Uterus (tissue), 4 donors: Measurements from ENCODE around the gene MSL1. TPM values are rescaled to one million over a fixed set of nuclear protein-coding genes. Genes with fewer than 3 reads are reported as not detected.

Source experiments
- DNase-seq, 2 donors: peaks; one replicate each; pipeline ENCODE4 v3.0.0-alpha.2; 2019 to 2020
- H3K27ac ChIP-seq, 2 donors: fragments of 200-600 bp; sonication (generic); 1 replicate in 1 of 2; 2 replicates in 1 of 2; pipeline ENCODE4 v1.5.1; 2016 to 2018
- H3K27me3 ChIP-seq, 2 donors: fragments of 200-600 bp; sonication (generic); one replicate each; pipeline ENCODE4 v1.5.1; 2018 to 2019; ENCODE audit warnings: control low read depth in 1 of 2
- H3K36me3 ChIP-seq, 2 donors: fragments of 200-600 bp; sonication (generic); one replicate each; pipeline ENCODE4 v1.5.1; 2019; ENCODE audit warnings: control low read depth in 1 of 2
- H3K4me1 ChIP-seq, 2 donors: fragments of 200-600 bp; sonication (generic); one replicate each; pipeline ENCODE4 v1.5.1; 2018 to 2019; ENCODE audit warnings: control low read depth in 1 of 2
- H3K4me3 ChIP-seq, 2 donors: fragments of 200-600 bp; sonication (generic); 1 replicate in 1 of 2; 2 replicates in 1 of 2; pipeline ENCODE4 v1.5.1; 2018 to 2019; ENCODE audit warnings: mild to moderate bottlenecking in 1 of 2
- H3K9me3 ChIP-seq, 2 donors: fragments of 200-600 bp; sonication (generic); one replicate each; pipeline ENCODE4 v1.5.1; 2019; ENCODE audit warnings: control low read depth in 1 of 2
- POLR2A ChIP-seq, 2 donors: fragments of 450-650 bp; IDR thresholded peaks; one replicate each; pipeline ENCODE4 v1.6.1; 2016; ENCODE audit warnings: antibody characterized with exemption in 2 of 2, mild to moderate bottlenecking in 1 of 2, moderate library complexity in 1 of 2
- intact Hi-C: fragments of 100-400 bp; cut with DNase I; formaldehyde crosslinking; loops from one replicate; pipeline ENCODE4 v1.15.1; 2023; ENCODE audit warnings: low total_unique reads
- total RNA-seq, 4 donors: library from RNA; depleted of rRNA in 3 of 4; stranded (reverse); fragments of >200 nt in 3 of 4; gene quantifications; one replicate each; pipeline versions ENCODE4 v1.1.0 to v1.2.4, GENCODE V29; 2014 to 2023
- TF ChIP-seq, protein P1 (sequence below), 4 experiments: fragments of 200-600 bp in 2 of 4; fragments of 450-650 bp in 2 of 4; sonication (generic) in 2 of 4; IDR thresholded peaks; one replicate each; pipeline ENCODE4 v1.5.1; 2016 to 2019; ENCODE audit warnings: antibody characterized with exemption in 4 of 4, mild to moderate bottlenecking in 2 of 4, moderate library complexity in 1 of 4
- donor health status: DM: yes; HTN: yes; CAD: no.

The MSL1 gene
- total RNA-seq, 4 donors from 2014 or later = 51.0 to 151 (median 77.6) TPM

DNA sequence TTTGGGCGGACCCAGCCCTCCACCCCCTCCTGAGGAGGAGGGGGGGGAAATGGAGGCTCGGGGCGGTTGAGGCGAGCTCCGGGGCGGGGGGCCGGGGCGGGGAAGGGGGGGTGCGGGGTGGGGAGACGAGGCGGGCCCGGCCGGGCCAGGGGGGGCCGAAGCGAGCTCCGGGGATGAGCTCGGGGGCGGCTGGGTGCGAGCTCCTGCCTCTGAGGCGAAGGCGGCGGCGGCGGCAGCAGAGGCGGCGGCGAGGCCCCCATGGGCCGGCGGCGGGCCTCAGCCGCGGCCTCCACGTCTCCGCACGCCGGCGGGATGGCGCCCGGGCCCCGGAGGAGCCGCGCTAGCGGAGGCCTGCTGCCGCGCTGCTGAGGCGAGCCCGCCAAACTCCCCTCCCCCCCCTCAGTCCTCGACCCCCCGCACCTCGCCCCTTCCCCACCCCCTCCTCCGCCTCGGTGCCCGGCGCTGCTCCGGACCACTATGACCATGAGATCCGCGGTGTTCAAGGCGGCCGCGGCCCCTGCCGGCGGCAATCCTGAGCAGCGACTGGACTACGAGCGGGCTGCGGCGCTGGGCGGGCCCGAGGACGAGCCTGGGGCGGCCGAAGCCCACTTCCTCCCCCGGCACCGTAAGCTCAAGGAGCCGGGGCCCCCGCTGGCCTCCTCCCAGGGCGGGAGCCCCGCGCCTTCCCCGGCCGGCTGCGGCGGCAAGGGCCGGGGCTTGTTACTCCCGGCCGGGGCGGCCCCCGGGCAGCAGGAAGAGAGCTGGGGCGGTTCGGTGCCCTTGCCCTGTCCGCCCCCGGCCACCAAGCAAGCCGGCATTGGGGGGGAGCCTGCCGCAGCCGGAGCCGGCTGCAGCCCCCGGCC is 596 bp downstream of the MSL1 start:
- peak overlapping the region; percentile 99 for H3K27ac ChIP-seq
- H3K36me3 ChIP-seq = no peaks in the 10 kb centered on the region
- H3K27me3 ChIP-seq = no peaks in the 10 kb centered on the region
- intact Hi-C loops = no loop called here
- no peaks in the 10 kb centered on the region for H3K9me3 ChIP-seq
- DNase-seq = peak; percentile 56 to 69
- TF ChIP-seq, protein P1, sequence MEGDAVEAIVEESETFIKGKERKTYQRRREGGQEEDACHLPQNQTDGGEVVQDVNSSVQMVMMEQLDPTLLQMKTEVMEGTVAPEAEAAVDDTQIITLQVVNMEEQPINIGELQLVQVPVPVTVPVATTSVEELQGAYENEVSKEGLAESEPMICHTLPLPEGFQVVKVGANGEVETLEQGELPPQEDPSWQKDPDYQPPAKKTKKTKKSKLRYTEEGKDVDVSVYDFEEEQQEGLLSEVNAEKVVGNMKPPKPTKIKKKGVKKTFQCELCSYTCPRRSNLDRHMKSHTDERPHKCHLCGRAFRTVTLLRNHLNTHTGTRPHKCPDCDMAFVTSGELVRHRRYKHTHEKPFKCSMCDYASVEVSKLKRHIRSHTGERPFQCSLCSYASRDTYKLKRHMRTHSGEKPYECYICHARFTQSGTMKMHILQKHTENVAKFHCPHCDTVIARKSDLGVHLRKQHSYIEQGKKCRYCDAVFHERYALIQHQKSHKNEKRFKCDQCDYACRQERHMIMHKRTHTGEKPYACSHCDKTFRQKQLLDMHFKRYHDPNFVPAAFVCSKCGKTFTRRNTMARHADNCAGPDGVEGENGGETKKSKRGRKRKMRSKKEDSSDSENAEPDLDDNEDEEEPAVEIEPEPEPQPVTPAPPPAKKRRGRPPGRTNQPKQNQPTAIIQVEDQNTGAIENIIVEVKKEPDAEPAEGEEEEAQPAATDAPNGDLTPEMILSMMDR (IDR thresholded peaks at IDR 0.05) = peak in 3 of 4 experiments; percentile 7 to 39 (median 29)
- no peak for TF ChIP-seq POLR2A (IDR thresholded peaks at IDR 0.05)
- H3K4me1 ChIP-seq = no peaks in the 10 kb centered on the region
- H3K4me3 ChIP-seq = peak overlapping the region; percentile 74 to 85

DNA sequence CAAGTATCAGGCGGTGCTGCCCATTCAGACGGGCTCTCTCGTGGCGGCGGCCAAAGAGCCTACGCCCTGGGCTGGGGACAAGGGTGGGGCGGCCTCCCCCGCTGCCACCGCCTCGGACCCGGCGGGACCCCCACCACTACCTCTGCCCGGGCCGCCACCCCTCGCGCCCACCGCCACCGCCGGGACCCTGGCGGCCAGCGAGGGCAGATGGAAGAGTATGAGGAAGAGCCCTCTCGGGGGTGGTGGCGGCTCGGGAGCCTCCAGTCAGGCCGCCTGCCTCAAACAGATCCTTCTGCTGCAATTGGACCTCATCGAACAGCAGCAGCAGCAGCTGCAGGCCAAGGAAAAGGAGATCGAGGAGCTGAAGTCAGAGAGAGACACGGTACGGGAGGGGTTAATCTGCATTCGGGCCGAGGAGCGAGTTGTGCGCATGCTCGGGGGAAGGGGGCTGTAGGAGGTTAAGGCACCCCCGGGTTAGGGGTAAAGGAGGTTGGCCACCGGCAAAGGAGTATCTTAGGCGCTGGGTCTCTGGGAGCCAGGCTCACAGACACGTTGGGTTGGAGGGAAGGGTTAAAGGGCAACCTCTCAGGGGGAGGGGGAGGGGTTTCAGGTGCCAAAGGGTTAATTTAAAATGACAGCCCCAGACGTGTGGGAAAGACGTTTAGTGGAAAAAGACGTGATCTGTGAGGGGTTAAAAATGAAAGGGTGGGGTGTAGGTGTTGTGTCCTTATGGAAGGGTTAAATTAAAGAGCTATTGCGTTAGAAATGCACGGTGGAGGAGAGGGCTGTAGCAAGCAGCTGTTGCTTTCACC is 1.4 kb downstream of the MSL1 start:
- H3K4me1 ChIP-seq = no peaks in the 10 kb centered on the region
- H3K9me3 ChIP-seq = no peaks in the 10 kb centered on the region
- peak overlapping the region; percentile 99 for H3K27ac ChIP-seq
- TF ChIP-seq POLR2A (IDR thresholded peaks at IDR 0.05) = no peak
- TF ChIP-seq, protein P1 (IDR thresholded peaks at IDR 0.05) = no peak
- H3K36me3 ChIP-seq = no peaks in the 10 kb centered on the region
- DNase-seq = peak; percentile 52 to 60
- H3K27me3 ChIP-seq = no peaks in the 10 kb centered on the region
- intact Hi-C loops = no loop called here
- peak overlapping the region; percentile 74 to 85 for H3K4me3 ChIP-seq

DNA sequence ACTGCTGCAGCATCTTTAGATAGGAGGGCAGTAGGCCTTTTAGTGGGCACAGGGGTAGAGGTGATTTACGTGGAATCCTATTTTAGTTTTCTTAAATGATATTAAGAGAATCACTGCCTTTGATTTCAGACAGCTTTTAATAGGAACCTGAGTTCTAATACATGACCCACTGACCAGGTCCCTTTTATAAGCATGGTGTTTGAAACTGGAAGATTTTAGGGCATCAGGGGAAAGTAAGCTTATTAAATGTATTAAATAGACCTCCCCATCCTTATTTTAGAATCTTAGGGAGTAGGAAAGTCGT is 2.0 kb downstream of the MSL1 start:
- Histone ChIP-seq H3K4me3 (peak overlapping the region; percentile 74 to 85), H3K27me3 (no peaks in the 10 kb centered on the region), H3K36me3 (no peaks in the 10 kb centered on the region), H3K27ac (peak overlapping the region; percentile 99), H3K9me3 (no peaks in the 10 kb centered on the region), H3K4me1 (no peaks in the 10 kb centered on the region)
- intact Hi-C loops = no loop called here
- DNase-seq = no peak
- TF ChIP-seq, protein P1 (IDR thresholded peaks at IDR 0.05) = no peak
- no peak for TF ChIP-seq POLR2A (IDR thresholded peaks at IDR 0.05)

DNA sequence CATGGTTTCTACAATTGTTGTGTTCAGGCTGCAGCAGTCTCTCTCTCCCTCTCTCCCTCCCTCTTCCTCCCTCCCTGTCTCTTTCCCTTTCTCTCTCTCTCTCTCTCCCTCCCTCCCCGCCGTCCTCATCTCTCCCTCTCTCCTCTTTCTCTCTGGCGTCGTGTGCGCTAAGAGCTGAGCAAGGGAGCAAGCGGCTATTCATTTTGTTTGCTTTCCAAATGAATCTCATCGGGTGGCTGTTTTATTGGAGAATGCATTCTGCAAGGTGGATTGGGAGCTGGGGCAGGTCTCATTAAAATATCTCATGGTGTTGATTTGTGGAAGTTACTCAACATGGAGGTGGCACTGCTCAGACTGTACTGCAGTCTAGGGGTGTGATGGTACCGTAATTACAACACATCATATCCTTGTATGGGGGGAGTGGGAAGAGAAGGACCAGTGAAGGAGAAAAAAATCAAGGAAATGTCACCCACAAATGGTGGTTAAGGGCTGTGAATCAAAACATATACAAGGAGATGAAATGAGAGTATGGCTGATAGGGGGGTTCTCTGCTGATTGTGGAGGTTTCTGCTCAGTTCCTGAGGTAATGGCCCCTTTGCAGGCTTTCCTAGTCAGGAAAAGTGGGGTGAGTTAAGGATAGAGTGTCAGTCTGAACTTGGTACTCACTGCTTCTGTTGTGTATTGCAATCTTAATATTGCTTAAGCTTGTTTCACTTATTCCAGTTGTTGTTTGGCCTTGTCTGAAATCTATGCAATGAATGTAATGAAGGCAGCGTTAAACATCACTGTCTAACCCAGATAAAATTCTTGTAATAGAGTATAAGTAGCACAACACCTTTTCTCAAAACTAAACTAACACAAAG is 2.7 kb downstream of the MSL1 start:
- H3K27ac ChIP-seq = peak overlapping the region; percentile 99
- H3K4me1 ChIP-seq = no peaks in the 10 kb centered on the region
- intact Hi-C loops = no loop called here
- no peak for DNase-seq
- TF ChIP-seq, protein P1 (IDR thresholded peaks at IDR 0.05) = no peak
- TF ChIP-seq POLR2A (IDR thresholded peaks at IDR 0.05) = no peak
- peak overlapping the region; percentile 74 to 85 for H3K4me3 ChIP-seq
- no peaks in the 10 kb centered on the region for H3K36me3 ChIP-seq
- no peaks in the 10 kb centered on the region for H3K9me3 ChIP-seq
- H3K27me3 ChIP-seq = no peaks in the 10 kb centered on the region
